ENCODE data around the gene RASA3. TPM values are rescaled to one million over a fixed set of nuclear protein-coding genes. Genes with fewer than 3 reads are reported as not detected.
A peak's percentile ranks its signal among the peaks of the same experiment; 100 is the strongest.
"Not testable (repeated sequence)": the region's sequence is repeated elsewhere in the genome, so short reads cannot be mapped to it uniquely, and the experiment has no call there.

The RASA3 gene, protein sequence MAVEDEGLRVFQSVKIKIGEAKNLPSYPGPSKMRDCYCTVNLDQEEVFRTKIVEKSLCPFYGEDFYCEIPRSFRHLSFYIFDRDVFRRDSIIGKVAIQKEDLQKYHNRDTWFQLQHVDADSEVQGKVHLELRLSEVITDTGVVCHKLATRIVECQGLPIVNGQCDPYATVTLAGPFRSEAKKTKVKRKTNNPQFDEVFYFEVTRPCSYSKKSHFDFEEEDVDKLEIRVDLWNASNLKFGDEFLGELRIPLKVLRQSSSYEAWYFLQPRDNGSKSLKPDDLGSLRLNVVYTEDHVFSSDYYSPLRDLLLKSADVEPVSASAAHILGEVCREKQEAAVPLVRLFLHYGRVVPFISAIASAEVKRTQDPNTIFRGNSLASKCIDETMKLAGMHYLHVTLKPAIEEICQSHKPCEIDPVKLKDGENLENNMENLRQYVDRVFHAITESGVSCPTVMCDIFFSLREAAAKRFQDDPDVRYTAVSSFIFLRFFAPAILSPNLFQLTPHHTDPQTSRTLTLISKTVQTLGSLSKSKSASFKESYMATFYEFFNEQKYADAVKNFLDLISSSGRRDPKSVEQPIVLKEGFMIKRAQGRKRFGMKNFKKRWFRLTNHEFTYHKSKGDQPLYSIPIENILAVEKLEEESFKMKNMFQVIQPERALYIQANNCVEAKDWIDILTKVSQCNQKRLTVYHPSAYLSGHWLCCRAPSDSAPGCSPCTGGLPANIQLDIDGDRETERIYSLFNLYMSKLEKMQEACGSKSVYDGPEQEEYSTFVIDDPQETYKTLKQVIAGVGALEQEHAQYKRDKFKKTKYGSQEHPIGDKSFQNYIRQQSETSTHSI
- 10 to 100 TPM; 29.5 to 38.1 (median 34.6) TPM for total RNA-seq

- Histone ChIP-seq H3K4me1 (peaks cover 37 to 58% (median 44%) of the 10 kb centered on the region in 4 donors), H3K36me3 (no peaks in the 10 kb centered on the region), H3K9me3 (no peaks in the 10 kb centered on the region), H3K27me3 (peaks cover 0 to 6% (median 0%) of the 10 kb centered on the region in 4 donors), H3K4me3 (peak within 1 kb of the TSS; percentile 69 to 98 (median 81)), H3K27ac (replicated peaks in 1 of 4) (peak within 1 kb of the TSS; percentile 84 to 90 (median 87))
- TF ChIP-seq, protein P1, sequence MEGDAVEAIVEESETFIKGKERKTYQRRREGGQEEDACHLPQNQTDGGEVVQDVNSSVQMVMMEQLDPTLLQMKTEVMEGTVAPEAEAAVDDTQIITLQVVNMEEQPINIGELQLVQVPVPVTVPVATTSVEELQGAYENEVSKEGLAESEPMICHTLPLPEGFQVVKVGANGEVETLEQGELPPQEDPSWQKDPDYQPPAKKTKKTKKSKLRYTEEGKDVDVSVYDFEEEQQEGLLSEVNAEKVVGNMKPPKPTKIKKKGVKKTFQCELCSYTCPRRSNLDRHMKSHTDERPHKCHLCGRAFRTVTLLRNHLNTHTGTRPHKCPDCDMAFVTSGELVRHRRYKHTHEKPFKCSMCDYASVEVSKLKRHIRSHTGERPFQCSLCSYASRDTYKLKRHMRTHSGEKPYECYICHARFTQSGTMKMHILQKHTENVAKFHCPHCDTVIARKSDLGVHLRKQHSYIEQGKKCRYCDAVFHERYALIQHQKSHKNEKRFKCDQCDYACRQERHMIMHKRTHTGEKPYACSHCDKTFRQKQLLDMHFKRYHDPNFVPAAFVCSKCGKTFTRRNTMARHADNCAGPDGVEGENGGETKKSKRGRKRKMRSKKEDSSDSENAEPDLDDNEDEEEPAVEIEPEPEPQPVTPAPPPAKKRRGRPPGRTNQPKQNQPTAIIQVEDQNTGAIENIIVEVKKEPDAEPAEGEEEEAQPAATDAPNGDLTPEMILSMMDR (IDR thresholded peaks at IDR 0.05), result peak in 1 of 3 experiments; percentile 6
- TF ChIP-seq POLR2AphosphoS5 (IDR thresholded peaks at IDR 0.05), result peak; percentile 46 to 83
- no peak for TF ChIP-seq POLR2A (IDR thresholded peaks at IDR 0.05; ENCODE audit: low read depth)
- no peak for TF ChIP-seq EP300 (IDR thresholded peaks at IDR 0.05)
- no peak for DNase-seq (ENCODE audit: extremely low spot score)
- 0% methylated on average over 17 of the region's 81 CpGs for WGBS
- intact Hi-C loops (cut with DNase I), result loop anchor here (5.0 kb wide), 1 partner anchor 65 kb away; no protein-coding TSS in a partner anchor
Observed at GRCh38 chr13:114132419-114133121, at the start of gene RASA3. TSS of gene RASA3 (minus strand) at chr13:114132623. CDS start at chr13:114132489, 134 bp downstream.

- H3K9me3 ChIP-seq, result no peaks in the 10 kb centered on the region
- TF ChIP-seq EP300 (IDR thresholded peaks at IDR 0.05), result no peak
- H3K4me3 ChIP-seq, result no peak within 1 kb of the TSS
- no peak for DNase-seq (ENCODE audit: extremely low spot score)
- H3K27me3 ChIP-seq, result no peaks in the 10 kb centered on the region
- H3K27ac ChIP-seq (replicated peaks in 1 of 4), result no peak within 1 kb of the TSS
- intact Hi-C loops (cut with DNase I), result no loop called here
- WGBS, result 57% methylated on average over 13 of the region's 13 CpGs
- H3K4me1 ChIP-seq, result peaks cover 0 to 7% (median 4%) of the 10 kb centered on the region in 4 donors
- no peaks in the 10 kb centered on the region for H3K36me3 ChIP-seq
Observed at GRCh38 chr13:114179087-114179658, 46.8 kb upstream of the RASA3 start, which contains the start of gene CFAP97D2. TSS of gene CFAP97D2 (plus strand) at chr13:114179257. CDS start at chr13:114179331, 74 bp downstream.

- Histone ChIP-seq H3K9me3 (peaks cover 0 to 12% (median 6%) of the 10 kb centered on the region in 4 donors), H3K27me3 (no peaks in the 10 kb centered on the region), H3K4me1 (peaks cover 0 to 7% (median 4%) of the 10 kb centered on the region in 4 donors), H3K4me3 (no peak overlapping the region), H3K27ac (replicated peaks in 1 of 4) (no peak overlapping the region), H3K36me3 (no peaks in the 10 kb centered on the region)
- DNase-seq (ENCODE audit: extremely low spot score), result no peak
- TF ChIP-seq, protein P1 (IDR thresholded peaks at IDR 0.05), result no peak
- TF ChIP-seq EP300 (IDR thresholded peaks at IDR 0.05) (no peak), POLR2AphosphoS5 (IDR thresholded peaks at IDR 0.05) (no peak), POLR2A (IDR thresholded peaks at IDR 0.05; ENCODE audit: low read depth) (no peak)
- 50% methylated on average over 10 of the region's 12 CpGs for WGBS
- intact Hi-C loops (cut with DNase I), result no loop called here
Observed at GRCh38 chr13:114177245-114178010, 45.0 kb upstream of the RASA3 start.

DNA sequence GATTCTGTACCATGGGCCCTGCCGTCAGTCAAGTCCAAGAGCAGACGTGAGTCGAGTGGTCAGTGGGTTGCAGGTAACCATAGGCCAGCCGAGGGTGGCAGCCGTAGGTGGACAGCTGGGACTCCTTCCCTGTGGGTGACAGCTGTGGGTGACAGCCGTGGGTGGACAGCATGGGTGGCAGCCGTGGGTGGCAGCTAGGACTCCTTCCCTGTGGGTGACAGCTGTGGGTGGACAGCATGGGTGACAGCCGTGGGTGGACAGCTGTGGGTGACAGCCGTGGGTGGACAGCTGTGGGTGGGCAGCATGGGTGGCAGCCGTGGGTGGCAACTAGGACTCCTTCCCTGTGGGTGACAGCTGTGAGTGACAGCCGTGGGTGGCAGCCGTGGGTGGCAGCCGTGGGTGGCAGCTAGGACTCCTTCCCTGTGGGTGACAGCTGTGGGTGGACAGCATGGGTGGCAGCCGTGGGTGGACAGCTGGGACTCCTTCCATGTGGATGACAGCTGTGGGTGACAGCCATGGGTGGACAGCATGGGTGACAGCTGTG is 44.0 kb upstream of the RASA3 start:
- peaks cover 0 to 12% (median 6%) of the 10 kb centered on the region in 4 donors for H3K9me3 ChIP-seq
- intact Hi-C loops (cut with DNase I); H3K27me3 ChIP-seq; H3K4me1 ChIP-seq; DNase-seq (ENCODE audit: extremely low spot score); H3K36me3 ChIP-seq; H3K27ac ChIP-seq (replicated peaks in 1 of 4); H3K4me3 ChIP-seq: not testable (repeated sequence)
- WGBS, result 79% methylated on average over 11 of the region's 14 CpGs

Data from esophagus muscularis mucosa (tissue), 4 donors.